SIG-M5 treated with dmso at 0.1 percent for 504 hours (cell line): Measurements from ENCODE around the gene CCDC192.

Experiments
- DNase-seq: peaks from one replicate; lab custom pipeline; 2025; ENCODE audit not compliant: unreplicated experiment; lab: John Stamatoyannopoulos, UW

CCDC192 gene

DNA sequence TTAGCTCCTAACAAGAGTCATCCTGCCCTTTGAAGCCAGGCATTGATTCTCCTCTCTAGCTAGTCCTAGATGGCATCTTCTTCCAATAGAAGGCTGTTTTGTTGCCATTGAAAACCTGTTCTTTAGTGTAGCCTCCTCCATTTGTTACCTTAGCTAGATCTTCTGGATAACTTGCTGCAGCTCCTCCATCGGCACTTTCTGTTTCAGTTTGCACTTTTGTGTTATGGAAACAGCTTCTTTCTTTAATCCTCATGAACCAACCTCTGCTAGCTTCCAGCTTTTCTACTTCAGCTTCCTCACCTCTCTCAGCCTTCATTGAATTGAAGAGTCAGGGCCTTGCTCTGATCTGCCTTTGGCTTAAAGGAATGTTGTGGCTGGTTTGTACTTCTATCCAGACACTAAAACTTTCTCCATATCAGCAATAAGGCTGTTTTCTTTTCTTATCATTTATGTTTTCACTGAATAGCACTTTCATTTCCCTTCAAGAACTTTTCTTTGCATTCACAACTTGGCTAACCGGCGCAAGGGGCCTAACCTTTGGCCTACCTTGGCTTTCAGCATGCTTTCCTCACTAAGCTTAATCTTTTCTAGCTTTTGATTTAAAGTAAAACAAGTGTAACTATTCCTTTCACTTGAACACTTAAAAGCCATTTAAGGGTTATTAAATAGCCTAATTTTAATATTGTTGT is 213.8 kb downstream of the CCDC192 start:
- no peak for DNase-seq

DNA sequence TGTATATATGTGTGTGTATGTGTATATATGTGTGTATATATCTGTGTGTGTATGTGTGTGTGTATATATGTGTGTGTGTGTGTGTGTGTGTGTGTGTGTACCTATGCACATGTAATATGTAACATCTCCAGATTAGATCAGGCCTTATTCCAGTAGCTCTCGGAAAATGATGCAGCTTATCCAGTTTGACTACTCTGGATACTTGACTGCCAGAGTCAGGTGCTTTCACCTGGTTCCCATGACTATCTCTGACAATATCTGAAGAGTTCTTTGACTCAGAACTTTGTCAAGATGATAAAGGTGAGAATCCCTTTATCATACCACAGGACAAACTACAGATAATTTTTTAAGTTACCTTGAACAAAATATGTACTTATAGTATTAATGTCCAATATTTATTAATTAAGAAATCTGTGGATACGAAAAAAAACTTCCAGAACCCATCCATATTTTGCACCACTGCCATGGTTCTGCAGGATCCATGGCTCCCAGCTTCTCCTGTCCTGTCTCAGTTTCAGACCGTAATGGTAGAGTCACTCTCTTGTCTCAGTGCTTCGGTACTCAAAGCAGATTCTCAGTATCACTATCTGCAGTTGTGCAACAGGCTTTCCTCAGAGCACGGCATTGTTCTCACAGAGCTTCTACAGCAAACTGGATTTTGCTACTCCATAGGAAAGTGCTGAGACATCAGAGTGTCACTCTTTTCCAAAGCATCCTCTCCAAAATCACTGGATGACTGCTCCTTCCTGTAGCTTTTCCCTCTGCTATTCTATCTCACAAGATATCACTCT is 216.0 kb downstream of the CCDC192 start:
- DNase-seq: peak; percentile 33

DNA sequence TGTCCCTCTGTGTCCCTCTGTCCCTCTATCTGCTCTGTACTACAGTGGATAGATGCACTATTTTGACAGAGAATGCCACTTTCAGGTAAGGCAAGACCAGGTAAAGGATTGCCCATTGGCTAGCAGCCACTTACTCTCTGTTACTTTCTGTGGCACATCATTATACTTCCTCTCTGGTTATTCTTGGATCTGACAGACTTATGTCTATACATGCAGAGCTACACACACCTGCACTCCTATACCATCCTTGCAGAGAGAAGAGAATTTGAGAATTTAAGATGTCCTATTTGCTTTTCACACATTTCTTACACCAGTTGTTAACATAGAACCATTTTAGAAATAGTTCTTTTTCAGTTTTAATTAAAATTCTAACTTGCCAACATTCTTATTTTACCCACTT is 216.6 kb downstream of the CCDC192 start:
- no peak for DNase-seq

- DNase-seq: no peak
Measured at GRCh38 chr5:127920936-127921335, 217.7 kb downstream of the CCDC192 start.

DNA sequence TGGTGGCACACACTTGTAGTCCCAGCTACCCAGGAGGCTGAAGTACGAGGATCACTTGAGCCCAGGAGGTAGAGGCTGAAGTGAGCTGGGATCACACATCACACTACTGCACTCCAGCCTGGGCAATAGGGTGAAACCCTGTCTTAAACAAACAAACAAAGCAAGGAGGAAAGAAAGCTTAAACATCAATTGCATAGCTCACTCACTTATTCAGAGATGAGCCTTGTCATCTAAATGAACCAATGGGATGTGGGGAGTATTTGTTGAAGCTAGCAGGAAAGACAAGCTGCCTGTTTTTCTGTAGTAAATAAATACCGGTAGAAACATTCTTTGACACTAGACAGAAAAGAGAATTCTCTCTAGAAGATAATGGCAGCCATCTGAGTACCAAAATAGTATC is 219.4 kb downstream of the CCDC192 start:
- no peak for DNase-seq

DNA sequence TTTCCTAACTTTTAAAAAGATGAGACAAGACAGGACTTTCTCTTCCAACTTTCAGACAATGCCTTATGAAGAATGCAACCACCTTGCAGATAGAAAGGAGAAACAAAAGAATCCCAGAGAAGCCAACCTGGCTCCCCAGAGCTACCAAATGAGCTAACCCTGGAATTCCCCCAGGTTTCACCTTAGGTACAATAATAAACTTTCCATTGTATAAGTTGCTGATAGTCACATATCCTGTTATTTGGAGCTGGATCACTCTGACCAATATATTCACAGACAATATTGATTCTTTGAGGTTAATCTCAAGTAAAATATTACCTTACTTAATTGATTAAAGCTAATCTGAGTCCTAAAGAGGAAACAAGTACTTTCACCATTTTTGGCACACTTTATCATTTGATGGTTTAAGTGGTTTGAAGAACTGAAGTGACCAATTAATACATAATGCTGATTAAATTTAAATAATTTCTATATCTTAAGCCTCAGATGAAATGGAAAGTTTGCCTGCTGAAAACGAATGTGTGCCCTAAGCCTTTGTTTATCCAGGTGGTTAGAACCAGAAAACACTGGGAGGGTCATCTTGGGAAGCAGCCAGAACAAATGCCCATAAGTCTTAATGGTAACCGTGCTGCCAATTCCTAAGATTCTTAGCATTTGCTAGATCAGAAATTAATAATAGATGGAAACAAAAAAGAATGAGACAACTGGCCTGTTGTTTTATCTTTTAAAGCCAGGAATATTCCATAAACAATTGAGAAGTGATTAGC is 220.8 kb downstream of the CCDC192 start:
- no peak for DNase-seq

- no peak for DNase-seq
Measured at GRCh38 chr5:127924606-127925005, 221.4 kb downstream of the CCDC192 start.

DNA sequence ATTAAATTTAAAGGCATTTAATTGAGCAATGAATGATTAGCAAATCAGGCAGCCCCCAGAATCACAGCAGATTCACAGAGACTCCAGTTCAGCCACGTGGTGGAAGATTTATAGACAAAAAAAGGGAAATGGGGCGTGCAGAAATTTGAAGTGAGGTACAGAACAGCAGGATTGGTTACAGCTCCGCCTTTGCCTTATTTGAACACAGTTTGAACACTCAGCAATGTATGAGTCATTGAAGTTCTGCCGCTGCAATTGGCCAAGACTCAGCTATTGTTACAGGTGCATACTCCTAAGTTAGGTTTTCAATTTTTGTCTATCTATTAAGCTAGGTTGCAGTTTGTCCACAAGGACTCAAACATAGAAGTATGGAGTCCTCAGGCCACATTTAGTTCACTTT is 222.7 kb downstream of the CCDC192 start:
- DNase-seq: peak; percentile 36

DNA sequence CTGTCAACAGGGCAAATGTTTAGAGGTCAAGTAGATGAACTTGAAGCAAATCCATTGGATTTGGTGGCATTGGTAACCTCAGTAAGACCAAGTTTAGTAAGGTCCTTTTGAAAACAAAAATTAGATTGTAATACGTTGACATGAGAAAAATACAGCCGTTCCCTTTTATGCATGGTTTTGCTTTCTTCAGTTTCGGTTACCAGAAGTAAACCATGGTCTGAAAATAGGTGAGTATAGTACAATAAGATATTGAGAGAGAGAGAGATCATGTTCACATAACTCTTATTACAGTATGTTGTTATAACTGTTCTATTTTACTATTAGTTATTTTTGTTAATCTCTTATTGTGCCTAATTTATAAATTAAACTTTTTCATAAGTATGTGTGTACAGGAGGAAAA is 223.8 kb downstream of the CCDC192 start:
- no peak for DNase-seq

- DNase-seq: no peak
Measured at GRCh38 chr5:127928053-127928452, 224.9 kb downstream of the CCDC192 start.

GRCh38 chr5:127930311-127930710 is 227.1 kb downstream of the CCDC192 start:
- DNase-seq: peak; percentile 24

GRCh38 chr5:127931396-127931795 is 228.2 kb downstream of the CCDC192 start:
- no peak for DNase-seq

DNA sequence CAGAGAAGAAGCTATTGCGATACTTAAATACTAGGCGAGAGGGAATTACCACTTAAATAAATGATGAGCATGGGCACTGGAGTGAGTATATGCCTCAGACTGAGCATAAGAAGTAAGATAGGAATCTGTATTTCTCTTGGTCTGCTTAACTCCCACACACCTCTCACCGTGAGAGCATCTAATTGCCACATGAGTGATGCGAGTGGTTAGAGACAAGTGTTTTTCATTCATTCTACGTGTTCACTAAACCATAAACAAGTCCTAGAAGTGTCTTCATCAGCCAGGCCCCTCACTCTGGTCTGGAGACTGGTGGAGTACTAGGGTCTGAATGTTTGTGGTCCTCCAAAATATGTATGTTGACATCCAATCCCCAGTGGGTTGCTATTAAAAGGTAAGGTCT is 230.2 kb downstream of the CCDC192 start:
- no peak for DNase-seq

DNA sequence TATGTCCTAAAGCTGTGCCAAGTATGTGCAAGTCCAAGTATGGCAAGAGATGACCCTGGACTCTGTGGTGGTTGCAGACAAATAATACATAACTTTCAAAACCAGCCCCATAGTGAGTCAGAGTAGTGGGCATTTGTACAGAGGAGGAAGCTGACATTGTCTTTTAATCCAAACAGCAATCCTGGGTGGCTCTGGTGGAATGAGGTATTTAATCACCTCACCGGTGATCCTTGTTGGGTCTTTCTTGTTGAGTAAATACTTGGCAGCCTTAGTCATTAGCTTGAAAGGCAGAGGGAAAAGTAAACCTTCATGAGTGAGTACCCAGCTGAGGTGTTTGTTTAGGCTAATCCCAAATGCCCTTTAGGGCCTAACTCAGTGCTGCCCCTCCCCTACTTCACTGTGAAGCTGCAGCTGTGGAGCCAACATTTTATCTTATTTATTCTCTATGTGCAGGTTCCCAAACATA is 231.6 kb downstream of the CCDC192 start:
- DNase-seq: peak; percentile 64

- no peak for DNase-seq
Measured at GRCh38 chr5:127935398-127935797, 232.2 kb downstream of the CCDC192 start.

- DNase-seq: no peak
Measured at GRCh38 chr5:127936439-127936972, 233.3 kb downstream of the CCDC192 start.

DNA sequence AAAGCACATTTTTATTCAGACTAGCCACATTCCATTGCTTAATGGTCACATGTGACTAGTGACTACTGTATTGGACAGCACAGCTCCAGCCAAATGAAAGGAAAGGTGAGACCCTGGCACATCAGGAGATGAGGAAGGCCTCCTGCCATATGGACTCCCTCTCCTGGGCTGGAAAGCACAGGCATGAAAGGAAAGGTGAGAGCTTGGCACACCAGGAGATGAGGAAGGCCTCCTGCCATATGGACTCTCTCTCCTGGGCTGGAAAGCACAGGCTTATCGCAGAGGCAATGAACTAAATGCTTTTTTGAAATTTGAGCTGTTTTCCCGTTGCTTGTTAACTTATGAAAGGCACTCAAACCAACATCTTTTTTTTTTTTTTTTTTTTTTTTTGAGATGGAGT is 235.6 kb downstream of the CCDC192 start:
- no peak for DNase-seq

GRCh38 chr5:127940854-127941253 is 237.7 kb downstream of the CCDC192 start:
- no peak for DNase-seq

DNA sequence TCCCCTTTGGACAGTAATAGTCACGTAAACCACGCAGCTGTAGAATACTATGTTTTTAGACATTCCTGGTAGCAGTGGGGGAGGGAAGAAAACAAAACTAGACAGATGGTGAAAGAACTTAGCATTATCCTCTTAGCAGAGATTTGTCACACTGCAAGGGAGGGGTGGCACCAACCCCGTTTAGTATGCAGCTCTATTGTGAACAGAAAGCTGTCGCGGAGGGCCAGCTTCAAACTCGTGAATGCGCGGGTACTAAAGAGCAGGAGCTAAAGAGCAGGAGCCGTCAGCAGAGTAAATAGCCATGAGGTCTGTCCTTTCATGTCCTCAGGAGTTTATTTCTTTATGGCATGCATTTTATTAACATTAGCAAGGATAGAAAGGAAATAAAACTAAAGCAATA is 238.5 kb downstream of the CCDC192 start:
- DNase-seq: no peak

DNA sequence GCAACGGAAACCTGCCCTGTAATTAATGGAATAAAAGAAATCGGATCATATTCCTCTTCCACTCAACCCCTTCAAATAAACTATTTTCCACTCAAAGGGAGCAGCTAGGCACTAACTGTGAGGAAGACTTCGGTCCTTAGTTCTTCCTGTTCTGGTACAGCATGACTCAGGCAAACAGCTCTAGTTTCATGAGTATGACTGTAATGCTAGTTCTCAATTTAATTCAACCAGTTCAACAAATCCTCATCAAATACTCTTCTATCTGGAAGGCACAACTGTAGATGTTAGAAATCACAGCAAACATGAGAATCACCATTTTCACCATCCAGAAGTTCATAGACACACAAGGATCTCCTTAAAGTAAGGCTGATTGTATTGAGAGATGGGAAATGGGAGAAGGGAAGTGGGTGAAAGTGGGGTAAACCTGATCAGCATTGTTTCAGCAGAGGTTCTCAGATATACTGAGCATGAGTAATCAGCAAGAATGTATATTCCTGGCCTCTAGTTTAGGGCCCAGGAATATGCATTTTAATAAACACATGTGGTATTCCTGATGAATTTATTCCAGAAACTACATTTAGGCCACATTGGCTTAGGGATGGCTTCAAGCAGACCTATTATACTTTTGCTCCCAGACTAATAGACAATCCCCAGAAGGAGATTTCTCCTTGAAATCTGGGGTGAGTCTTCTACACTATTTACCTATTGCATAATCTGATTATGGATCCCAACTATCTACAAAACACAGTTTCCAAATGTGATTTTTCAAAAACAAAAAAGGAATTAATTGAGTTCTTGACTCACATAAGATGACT is 239.3 kb downstream of the CCDC192 start:
- no peak for DNase-seq

- DNase-seq: no peak
Measured at GRCh38 chr5:127943061-127943371, 239.8 kb downstream of the CCDC192 start.
